Occipital lobe (tissue), 2 donors: Measurements from ENCODE around the gene REG1B. TPM values are rescaled to one million over a fixed set of nuclear protein-coding genes. Genes with fewer than 3 reads are reported as not detected.

Experiments
- DNase-seq: peaks from one replicate; lab custom pipeline; 2025; lab: John Stamatoyannopoulos, UW
- total RNA-seq: library from RNA; depleted of rRNA; stranded (reverse); fragments of >200 nt; gene quantifications from one replicate; pipeline ENCODE4 v1.2.3, GENCODE V29; 2014

REG1B gene
- total RNA-seq: not detected

GRCh38 chr2:79087785-79088364 lies at the start of gene REG1B:
Gene REG1B (minus strand): TSS chr2:79087993. CDS start chr2:79087612, 381 bp downstream.
- no peak for DNase-seq

GRCh38 chr2:79131687-79132086 lies 43.9 kb upstream of the REG1B start:
- DNase-seq: no peak

GRCh38 chr2:79129804-79130203 lies 42.0 kb upstream of the REG1B start:
- no peak for DNase-seq

- DNase-seq: no peak
These were observed 41.5 kb upstream of the REG1B start for GRCh38 chr2:79129260-79129659.

GRCh38 chr2:79128406-79128805 lies 40.6 kb upstream of the REG1B start:
- DNase-seq: no peak

GRCh38 chr2:79125721-79125985 lies 37.9 kb upstream of the REG1B start:
- DNase-seq: no peak

GRCh38 chr2:79124907-79125720 lies 37.3 kb upstream of the REG1B start:
- no peak for DNase-seq

GRCh38 chr2:79122676-79123075 lies 34.9 kb upstream of the REG1B start:
- no peak for DNase-seq

- DNase-seq: no peak
These were observed 32.5 kb upstream of the REG1B start, which contains the start of gene REG1A for GRCh38 chr2:79120194-79120713. Gene REG1A (plus strand): TSS chr2:79120488. CDS start chr2:79120862, 374 bp downstream.

- no peak for DNase-seq
These were observed 29.5 kb upstream of the REG1B start for GRCh38 chr2:79116997-79117928.

- no peak for DNase-seq
These were observed 27.2 kb upstream of the REG1B start for GRCh38 chr2:79114797-79115494.

GRCh38 chr2:79112269-79112668 lies 24.5 kb upstream of the REG1B start:
- no peak for DNase-seq

GRCh38 chr2:79105259-79105658 lies 17.5 kb upstream of the REG1B start:
- no peak for DNase-seq

- no peak for DNase-seq
These were observed 15.4 kb upstream of the REG1B start for GRCh38 chr2:79103214-79103613.

- DNase-seq: no peak
These were observed 13.2 kb upstream of the REG1B start for GRCh38 chr2:79101024-79101423.

- DNase-seq: no peak
These were observed 12.5 kb upstream of the REG1B start for GRCh38 chr2:79100285-79100684.

- no peak for DNase-seq
These were observed 11.4 kb upstream of the REG1B start for GRCh38 chr2:79099140-79099686.

- DNase-seq: no peak
These were observed 10.1 kb upstream of the REG1B start for GRCh38 chr2:79097843-79098242.

- no peak for DNase-seq
These were observed 2.9 kb upstream of the REG1B start for GRCh38 chr2:79090693-79091092.

- no peak for DNase-seq
These were observed 1.5 kb downstream of the REG1B start for GRCh38 chr2:79086255-79086654.

- no peak for DNase-seq
These were observed 2.4 kb downstream of the REG1B start for GRCh38 chr2:79085382-79085781.
